Esophagus muscularis mucosa (tissue), 4 donors: ENCODE results near the gene APLNR.

Experiments
- CTCF ChIP-seq, 3 experiments: fragments of 200-600 bp in 2 of 3; fragments of 450-650 bp in 1 of 3; sonication (generic) in 2 of 3; IDR thresholded peaks; one replicate each; pipeline ENCODE4 v1.5.1; 2017 to 2019; ENCODE audit warnings: antibody characterized with exemption in 3 of 3, mild to moderate bottlenecking in 2 of 3, moderate library complexity in 1 of 3
- EP300 ChIP-seq: sonication (generic); formaldehyde crosslinking; IDR thresholded peaks from one replicate; pipeline ENCODE4 v1.6.1; 2017; ENCODE audit warnings: antibody characterized with exemption
- POLR2A ChIP-seq: fragments of 450-650 bp; IDR thresholded peaks from one replicate; pipeline ENCODE4 v1.6.1; 2017; ENCODE audit warnings: antibody characterized with exemption, moderate library complexity, mild to moderate bottlenecking, low read depth
- POLR2AphosphoS5 ChIP-seq, 2 donors: sonication (generic); formaldehyde crosslinking; IDR thresholded peaks; one replicate each; pipeline ENCODE4 v1.6.1; 2017; ENCODE audit warnings: antibody characterized with exemption in 2 of 2

GRCh38 chr11:57196596-57196995 lies 40.5 kb downstream of the APLNR start:
- no peak for TF ChIP-seq POLR2A
- no peak for TF ChIP-seq EP300
- TF ChIP-seq CTCF (IDR thresholded peaks at IDR 0.05) = no peak
- TF ChIP-seq POLR2AphosphoS5 (IDR thresholded peaks at IDR 0.05) = no peak
